ENCODE results near the gene SGIP1. TPM values are rescaled to one million over a fixed set of nuclear protein-coding genes. Genes with fewer than 3 reads are reported as not detected.

The SGIP1 gene
- total RNA-seq, 6 experiments from 2014 or later = 0.09 to 1.3 (median 1.1) TPM; not detected in 1

GRCh38 chr1:66685670-66686069 is 151.7 kb downstream of the SGIP1 start:
- no peak for ATAC-seq
- Histone ChIP-seq H3K27me3 (no peaks in the 10 kb centered on the region), H3K36me3 (no peaks in the 10 kb centered on the region), H3K4me3 (no peak overlapping the region), H3K9me3 (no peaks in the 10 kb centered on the region), H3K27ac (no peak overlapping the region), H3K4me1 (no peaks in the 10 kb centered on the region)
- WGBS (ENCODE audit: insufficient coverage, low coverage, low lambda C conversion rate, missing lambda C conversion rate) = 90% methylated on average over 1 of the region's 1 CpG
- no peak for DNase-seq
- TF ChIP-seq POLR2A (IDR thresholded peaks at IDR 0.05) (no peak), CTCF (IDR thresholded peaks at IDR 0.05) (no peak)
- intact Hi-C loops (cut with DNase I) = no loop called here

- no peak for ATAC-seq
- WGBS (ENCODE audit: insufficient coverage, low coverage, low lambda C conversion rate, missing lambda C conversion rate) = 58% methylated on average over 3 of the region's 3 CpGs
- no peak for DNase-seq
- intact Hi-C loops (cut with DNase I) = no loop called here
- Histone ChIP-seq H3K36me3 (no peaks in the 10 kb centered on the region), H3K4me1 (no peaks in the 10 kb centered on the region), H3K4me3 (no peak overlapping the region), H3K27me3 (no peaks in the 10 kb centered on the region), H3K9me3 (no peaks in the 10 kb centered on the region), H3K27ac (no peak overlapping the region)
- TF ChIP-seq CTCF (IDR thresholded peaks at IDR 0.05) = no peak
- no peak for TF ChIP-seq POLR2A (IDR thresholded peaks at IDR 0.05)
Measured at GRCh38 chr1:66686406-66686805, 152.5 kb downstream of the SGIP1 start.

- H3K4me3 ChIP-seq = no peak overlapping the region
- no peaks in the 10 kb centered on the region for H3K27me3 ChIP-seq
- TF ChIP-seq CTCF (IDR thresholded peaks at IDR 0.05) (no peak), POLR2A (IDR thresholded peaks at IDR 0.05) (no peak)
- no peak for ATAC-seq
- no peaks in the 10 kb centered on the region for H3K36me3 ChIP-seq
- intact Hi-C loops (cut with DNase I) = no loop called here
- no peak overlapping the region for H3K27ac ChIP-seq
- no peaks in the 10 kb centered on the region for H3K4me1 ChIP-seq
- H3K9me3 ChIP-seq = no peaks in the 10 kb centered on the region
- WGBS (ENCODE audit: insufficient coverage, low coverage, low lambda C conversion rate, missing lambda C conversion rate) = 59% methylated on average over 2 of the region's 2 CpGs
- no peak for DNase-seq
Measured at GRCh38 chr1:66687358-66687757, 153.4 kb downstream of the SGIP1 start.

- WGBS (ENCODE audit: insufficient coverage, low coverage, low lambda C conversion rate, missing lambda C conversion rate) = 53% methylated on average over 7 of the region's 7 CpGs
- DNase-seq (no peak), ATAC-seq (no peak)
- Histone ChIP-seq H3K27ac (no peak overlapping the region), H3K4me3 (no peak overlapping the region), H3K27me3 (no peaks in the 10 kb centered on the region), H3K36me3 (no peaks in the 10 kb centered on the region), H3K4me1 (no peaks in the 10 kb centered on the region), H3K9me3 (no peaks in the 10 kb centered on the region)
- intact Hi-C loops (cut with DNase I) = no loop called here
- TF ChIP-seq POLR2A (IDR thresholded peaks at IDR 0.05) (no peak), CTCF (IDR thresholded peaks at IDR 0.05) (no peak)
Measured at GRCh38 chr1:66690666-66691381, 156.9 kb downstream of the SGIP1 start.
